Tibial nerve (tissue), 4 donors: ENCODE data around the gene PTPA. TPM values are rescaled to one million over a fixed set of nuclear protein-coding genes. Genes with fewer than 3 reads are reported as not detected.
A peak's percentile ranks its signal among the peaks of the same experiment; 100 is the strongest.
"Not testable (repeated sequence)": the region's sequence is repeated elsewhere in the genome, so short reads cannot be mapped to it uniquely, and the experiment has no call there.

Source experiments
- DNase-seq, 2 donors: peaks; one replicate each; pipeline ENCODE4 v3.0.0-alpha.2; 2019; ENCODE audit warnings: low spot score in 2 of 2
- H3K27ac ChIP-seq, 4 donors: fragments of 200-600 bp; sonication (generic) in 3 of 4; one replicate each; pipeline ENCODE4 v1.5.1; 2017 to 2019; ENCODE audit warnings: mild to moderate bottlenecking in 1 of 4
- H3K27me3 ChIP-seq, 2 donors: fragments of 200-600 bp; sonication (generic) in 1 of 2; one replicate each; pipeline versions ENCODE4 v1.5.1 to v1.6.0; 2017 to 2019
- H3K36me3 ChIP-seq, 3 donors: fragments of 200-600 bp; sonication (generic); one replicate each; pipeline ENCODE4 v1.5.1; 2018 to 2019
- H3K4me1 ChIP-seq, 4 donors: fragments of 200-600 bp; sonication (generic) in 3 of 4; one replicate each; pipeline ENCODE4 v1.5.1; 2017 to 2019
- H3K4me3 ChIP-seq, 4 donors: fragments of 200-600 bp; sonication (generic) in 3 of 4; one replicate each; pipeline ENCODE4 v1.5.1; 2017 to 2019; ENCODE audit warnings: mild to moderate bottlenecking in 1 of 4, moderate library complexity in 1 of 4
- H3K9me3 ChIP-seq, 4 donors: fragments of 200-600 bp; sonication (generic) in 3 of 4; one replicate each; pipeline ENCODE4 v1.5.1; 2017 to 2019
- EP300 ChIP-seq, 2 donors: sonication (generic); formaldehyde crosslinking; IDR thresholded peaks; one replicate each; pipeline ENCODE4 v1.6.1; 2017; ENCODE audit warnings: antibody characterized with exemption in 2 of 2, mild to moderate bottlenecking in 1 of 2
- POLR2A ChIP-seq, 2 donors: fragments of 450-650 bp; IDR thresholded peaks; one replicate each; pipeline ENCODE4 v1.6.1; 2017; ENCODE audit warnings: antibody characterized with exemption in 2 of 2, mild to moderate bottlenecking in 2 of 2, moderate library complexity in 2 of 2
- WGBS, 2 donors: methylation state at CpG; one replicate each; pipeline ENCODE4 v1.1.5; 2018; 5-methylcytosine and 5-hydroxymethylcytosine counted together
- total RNA-seq, 4 donors: library from RNA; depleted of rRNA; stranded (reverse); fragments of >200 nt; gene quantifications; one replicate each; pipeline ENCODE4 v1.1.0, GENCODE V29; 2016
- TF ChIP-seq, protein P1 (sequence below), 5 experiments: fragments of 200-600 bp in 3 of 5; fragments of 450-650 bp in 2 of 5; sonication (generic) in 3 of 5; IDR thresholded peaks; one replicate each; pipeline ENCODE4 v1.5.1; 2016 to 2019; ENCODE audit warnings: antibody characterized with exemption in 5 of 5, mild to moderate bottlenecking in 3 of 5, moderate library complexity in 2 of 5

PTPA gene
- total RNA-seq, 4 donors from 2014 or later: 38.0 to 50.1 (median 44.0) TPM

DNA sequence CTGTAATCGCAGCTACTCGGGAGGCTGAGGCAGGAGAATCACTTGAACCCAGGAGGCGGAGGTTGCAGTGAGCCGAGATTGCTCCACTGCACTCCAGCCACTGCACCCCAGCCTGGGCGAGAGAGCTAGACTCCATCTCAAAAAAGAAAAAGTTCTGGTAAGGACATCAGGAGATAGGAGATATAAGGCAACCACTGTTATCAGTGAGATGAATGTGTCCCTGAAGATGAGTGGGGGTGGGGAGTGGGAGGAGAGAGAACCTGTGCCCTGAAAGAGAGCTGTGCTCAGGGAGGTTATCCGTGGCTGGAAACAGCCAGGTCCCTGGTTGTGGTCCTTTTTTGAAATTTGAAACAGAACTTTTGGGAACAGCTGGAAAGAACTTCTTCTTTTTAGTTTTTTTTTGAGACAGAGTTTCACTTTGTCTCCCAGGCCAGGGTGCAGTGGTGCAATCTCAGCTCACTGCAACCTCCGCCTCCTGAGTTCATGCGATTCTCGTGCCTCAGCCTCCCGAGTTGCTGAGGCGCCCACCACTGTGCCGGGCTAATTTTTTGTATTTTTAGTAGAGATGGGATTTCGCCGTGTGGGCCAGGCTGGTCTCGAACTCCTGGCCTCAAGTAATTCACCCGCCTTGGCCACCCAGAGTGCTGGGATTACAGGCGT is 2.6 kb downstream of the PTPA start:
- Histone ChIP-seq H3K4me1 (peaks cover 0 to 46% (median 23%) of the 10 kb centered on the region in 4 donors), H3K9me3 (no peaks in the 10 kb centered on the region), H3K36me3 (no peaks in the 10 kb centered on the region), H3K4me3 (no peak overlapping the region), H3K27ac (peak overlapping the region in 1 of 4 donors; percentile 9), H3K27me3 (no peaks in the 10 kb centered on the region)
- DNase-seq: no peak
- TF ChIP-seq POLR2A (IDR thresholded peaks at IDR 0.05) (no peak), EP300 (IDR thresholded peaks at IDR 0.05) (no peak)
- TF ChIP-seq, protein P1, sequence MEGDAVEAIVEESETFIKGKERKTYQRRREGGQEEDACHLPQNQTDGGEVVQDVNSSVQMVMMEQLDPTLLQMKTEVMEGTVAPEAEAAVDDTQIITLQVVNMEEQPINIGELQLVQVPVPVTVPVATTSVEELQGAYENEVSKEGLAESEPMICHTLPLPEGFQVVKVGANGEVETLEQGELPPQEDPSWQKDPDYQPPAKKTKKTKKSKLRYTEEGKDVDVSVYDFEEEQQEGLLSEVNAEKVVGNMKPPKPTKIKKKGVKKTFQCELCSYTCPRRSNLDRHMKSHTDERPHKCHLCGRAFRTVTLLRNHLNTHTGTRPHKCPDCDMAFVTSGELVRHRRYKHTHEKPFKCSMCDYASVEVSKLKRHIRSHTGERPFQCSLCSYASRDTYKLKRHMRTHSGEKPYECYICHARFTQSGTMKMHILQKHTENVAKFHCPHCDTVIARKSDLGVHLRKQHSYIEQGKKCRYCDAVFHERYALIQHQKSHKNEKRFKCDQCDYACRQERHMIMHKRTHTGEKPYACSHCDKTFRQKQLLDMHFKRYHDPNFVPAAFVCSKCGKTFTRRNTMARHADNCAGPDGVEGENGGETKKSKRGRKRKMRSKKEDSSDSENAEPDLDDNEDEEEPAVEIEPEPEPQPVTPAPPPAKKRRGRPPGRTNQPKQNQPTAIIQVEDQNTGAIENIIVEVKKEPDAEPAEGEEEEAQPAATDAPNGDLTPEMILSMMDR (IDR thresholded peaks at IDR 0.05): no peak
- 80% methylated on average over 17 of the region's 17 CpGs for WGBS, 2 donors

DNA sequence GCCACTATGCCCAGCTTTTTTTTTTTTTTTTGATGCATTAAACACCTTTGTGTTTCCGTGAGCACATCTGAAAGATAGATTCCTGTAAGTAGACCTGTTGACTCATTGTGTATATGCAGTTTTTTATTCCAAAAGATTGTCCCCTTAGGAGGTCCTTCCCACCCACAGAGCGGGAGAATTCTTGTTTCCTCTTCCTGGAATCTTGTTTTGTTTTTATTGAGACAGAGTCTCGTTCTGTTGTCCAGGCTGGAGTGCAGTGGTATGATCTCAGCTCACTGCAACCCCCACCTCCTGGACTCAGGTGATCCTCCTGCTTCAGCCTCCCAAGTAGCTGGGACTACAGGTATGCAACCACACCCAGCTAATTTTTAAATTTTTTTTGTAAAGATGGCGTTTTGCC is 7.6 kb downstream of the PTPA start:
- no peak for DNase-seq
- Histone ChIP-seq H3K27ac (no peak overlapping the region), H3K27me3 (no peaks in the 10 kb centered on the region), H3K4me1 (peaks cover 0 to 10% (median 2%) of the 10 kb centered on the region in 4 donors), H3K9me3 (no peaks in the 10 kb centered on the region), H3K4me3 (no peak overlapping the region), H3K36me3 (peaks cover 0 to 36% (median 6%) of the 10 kb centered on the region in 3 donors)
- 62 to 75% methylated on average over 4 of the region's 4 CpGs for WGBS, 2 donors
- no peak for TF ChIP-seq POLR2A (IDR thresholded peaks at IDR 0.05)
- TF ChIP-seq EP300 (IDR thresholded peaks at IDR 0.05): no peak
- TF ChIP-seq, protein P1 (IDR thresholded peaks at IDR 0.05): no peak

DNA sequence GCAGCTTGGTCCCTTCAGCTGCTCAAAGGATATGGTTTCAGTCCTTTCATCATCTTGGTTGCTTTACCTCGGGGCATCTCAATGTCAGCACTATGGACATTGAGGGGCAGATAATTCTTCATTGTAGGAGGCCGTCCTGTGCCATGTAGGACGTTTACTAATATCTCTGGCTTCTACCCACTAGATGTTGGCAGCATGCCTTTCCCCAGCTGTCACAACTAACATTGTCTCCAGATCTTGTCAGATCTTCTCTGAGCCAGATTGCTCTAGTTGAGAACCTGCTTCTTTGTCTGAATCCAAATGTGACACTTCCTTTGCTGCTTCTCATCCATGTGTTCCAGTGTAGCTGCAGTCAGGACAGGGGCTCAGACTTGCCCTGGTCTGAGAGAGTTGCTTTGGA is 10.3 kb downstream of the PTPA start:
- no peaks in the 10 kb centered on the region for H3K27me3 ChIP-seq
- peaks cover 0 to 56% (median 6%) of the 10 kb centered on the region in 3 donors for H3K36me3 ChIP-seq
- H3K27ac ChIP-seq: no peak overlapping the region
- no peaks in the 10 kb centered on the region for H3K4me1 ChIP-seq
- TF ChIP-seq POLR2A (IDR thresholded peaks at IDR 0.05): no peak
- TF ChIP-seq, protein P1 (IDR thresholded peaks at IDR 0.05): no peak
- no peak for TF ChIP-seq EP300 (IDR thresholded peaks at IDR 0.05)
- no peak overlapping the region for H3K4me3 ChIP-seq
- no peak for DNase-seq
- 54 to 58% methylated on average over 3 of the region's 3 CpGs for WGBS, 2 donors
- no peaks in the 10 kb centered on the region for H3K9me3 ChIP-seq

DNA sequence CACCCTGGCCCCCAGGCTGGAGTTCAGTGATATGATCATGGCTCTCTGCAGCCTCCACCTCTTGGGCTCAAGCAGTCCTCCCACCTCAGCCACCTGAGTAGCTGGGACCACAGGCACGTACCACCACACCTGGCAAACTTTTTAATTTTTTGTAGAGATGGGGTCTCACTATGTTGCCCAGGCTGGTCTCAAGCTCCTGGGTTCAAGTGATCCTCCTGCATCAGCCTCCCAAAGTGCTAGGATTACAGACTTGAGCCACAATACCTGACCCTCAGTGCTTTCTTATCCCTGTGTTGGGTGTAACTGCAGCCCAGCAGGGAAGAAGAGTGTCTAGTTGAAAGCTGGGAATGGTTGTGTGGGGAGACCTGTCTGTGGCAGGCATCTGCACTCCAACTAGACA is 10.9 kb downstream of the PTPA start:
- Histone ChIP-seq H3K9me3 (no peaks in the 10 kb centered on the region), H3K36me3 (peaks cover 0 to 63% (median 6%) of the 10 kb centered on the region in 3 donors), H3K4me1 (no peaks in the 10 kb centered on the region), H3K4me3 (no peak overlapping the region), H3K27ac (no peak overlapping the region), H3K27me3 (no peaks in the 10 kb centered on the region)
- no peak for DNase-seq
- WGBS, 2 donors: 79 to 87% methylated on average over 1 of the region's 1 CpG
- TF ChIP-seq EP300 (IDR thresholded peaks at IDR 0.05): no peak
- no peak for TF ChIP-seq POLR2A (IDR thresholded peaks at IDR 0.05)
- TF ChIP-seq, protein P1 (IDR thresholded peaks at IDR 0.05): no peak

DNA sequence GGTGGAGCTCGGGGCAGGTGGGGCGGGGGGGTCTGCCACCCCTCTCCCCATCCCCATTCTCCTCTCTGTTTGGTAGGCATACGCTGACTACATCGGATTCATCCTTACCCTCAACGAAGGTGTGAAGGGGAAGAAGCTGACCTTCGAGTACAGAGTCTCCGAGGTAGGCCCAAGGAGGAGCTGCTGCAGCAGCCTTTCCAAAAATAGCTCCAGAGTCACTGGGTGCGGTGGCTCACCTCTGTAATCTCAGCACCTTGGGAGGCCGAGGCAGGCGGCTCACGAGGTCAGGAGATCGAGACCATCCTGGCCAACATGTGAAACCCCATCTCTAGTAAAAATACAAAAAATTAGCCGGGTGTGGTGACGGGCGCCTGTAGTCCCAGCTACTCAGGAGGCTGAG is 11.8 kb downstream of the PTPA start:
- WGBS, 2 donors: 90 to 94% methylated on average over 15 of the region's 15 CpGs
- not testable (repeated sequence) for H3K27me3 ChIP-seq, H3K4me1 ChIP-seq, DNase-seq, H3K9me3 ChIP-seq, H3K4me3 ChIP-seq, H3K27ac ChIP-seq
- H3K36me3 ChIP-seq: peaks cover 0 to 71% (median 6%) of the 10 kb centered on the region in 3 donors
